ENCODE results near the gene FAM149B1.

The FAM149B1 gene

DNA sequence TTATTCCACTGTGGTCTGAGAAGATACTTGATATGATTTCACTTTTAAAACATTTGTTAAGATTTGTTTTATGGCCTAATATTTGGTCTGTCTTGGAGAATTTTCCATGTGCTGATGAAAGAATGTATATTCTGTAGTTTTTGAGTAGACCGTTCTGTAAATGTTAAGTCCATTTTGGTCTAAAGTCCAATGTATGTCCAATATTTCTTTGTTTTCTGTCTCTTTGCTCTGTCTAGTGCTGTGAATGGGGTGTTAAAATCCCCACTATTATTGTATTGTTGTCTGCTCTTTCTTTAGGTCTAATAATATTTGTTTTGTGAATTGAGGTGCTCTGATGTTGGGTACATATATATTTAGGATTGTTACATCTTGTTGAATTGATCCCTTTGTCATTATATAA is 47.8 kb downstream of the FAM149B1 start:
- DNase-seq (ENCODE audit: low read depth): no peak

DNA sequence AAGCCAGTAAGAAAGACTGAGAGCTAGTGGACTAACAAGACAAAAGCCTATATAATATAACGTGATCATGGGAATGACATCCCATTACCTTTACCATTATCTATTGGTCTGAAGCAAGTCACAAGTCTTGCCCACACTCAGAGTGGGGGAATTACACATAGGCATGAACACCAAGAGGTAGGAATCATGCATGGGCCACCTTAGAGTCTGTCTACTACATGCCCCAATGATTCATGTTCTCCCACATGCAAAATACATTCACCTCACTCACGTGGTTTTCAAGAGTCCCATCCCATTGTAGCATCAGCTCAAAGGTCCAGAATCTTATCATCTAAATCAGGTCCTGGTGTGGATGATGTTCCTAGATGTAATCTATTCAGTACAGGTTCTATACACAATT is 49.7 kb downstream of the FAM149B1 start:
- TF ChIP-seq, protein P1, sequence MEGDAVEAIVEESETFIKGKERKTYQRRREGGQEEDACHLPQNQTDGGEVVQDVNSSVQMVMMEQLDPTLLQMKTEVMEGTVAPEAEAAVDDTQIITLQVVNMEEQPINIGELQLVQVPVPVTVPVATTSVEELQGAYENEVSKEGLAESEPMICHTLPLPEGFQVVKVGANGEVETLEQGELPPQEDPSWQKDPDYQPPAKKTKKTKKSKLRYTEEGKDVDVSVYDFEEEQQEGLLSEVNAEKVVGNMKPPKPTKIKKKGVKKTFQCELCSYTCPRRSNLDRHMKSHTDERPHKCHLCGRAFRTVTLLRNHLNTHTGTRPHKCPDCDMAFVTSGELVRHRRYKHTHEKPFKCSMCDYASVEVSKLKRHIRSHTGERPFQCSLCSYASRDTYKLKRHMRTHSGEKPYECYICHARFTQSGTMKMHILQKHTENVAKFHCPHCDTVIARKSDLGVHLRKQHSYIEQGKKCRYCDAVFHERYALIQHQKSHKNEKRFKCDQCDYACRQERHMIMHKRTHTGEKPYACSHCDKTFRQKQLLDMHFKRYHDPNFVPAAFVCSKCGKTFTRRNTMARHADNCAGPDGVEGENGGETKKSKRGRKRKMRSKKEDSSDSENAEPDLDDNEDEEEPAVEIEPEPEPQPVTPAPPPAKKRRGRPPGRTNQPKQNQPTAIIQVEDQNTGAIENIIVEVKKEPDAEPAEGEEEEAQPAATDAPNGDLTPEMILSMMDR (conservative IDR thresholded peaks at IDR 0.05; ENCODE audit: low read length): no peak
- no peak for DNase-seq (ENCODE audit: low read depth)
- H3K4me3 ChIP-seq (ENCODE audit: low read length): no peak overlapping the region

More for the DNA sequence above, 47.8 kb downstream of the FAM149B1 start:
- H3K4me3 ChIP-seq (ENCODE audit: low read length): no peak overlapping the region
- TF ChIP-seq, protein P1 (conservative IDR thresholded peaks at IDR 0.05; ENCODE audit: low read length): no peak

DNA sequence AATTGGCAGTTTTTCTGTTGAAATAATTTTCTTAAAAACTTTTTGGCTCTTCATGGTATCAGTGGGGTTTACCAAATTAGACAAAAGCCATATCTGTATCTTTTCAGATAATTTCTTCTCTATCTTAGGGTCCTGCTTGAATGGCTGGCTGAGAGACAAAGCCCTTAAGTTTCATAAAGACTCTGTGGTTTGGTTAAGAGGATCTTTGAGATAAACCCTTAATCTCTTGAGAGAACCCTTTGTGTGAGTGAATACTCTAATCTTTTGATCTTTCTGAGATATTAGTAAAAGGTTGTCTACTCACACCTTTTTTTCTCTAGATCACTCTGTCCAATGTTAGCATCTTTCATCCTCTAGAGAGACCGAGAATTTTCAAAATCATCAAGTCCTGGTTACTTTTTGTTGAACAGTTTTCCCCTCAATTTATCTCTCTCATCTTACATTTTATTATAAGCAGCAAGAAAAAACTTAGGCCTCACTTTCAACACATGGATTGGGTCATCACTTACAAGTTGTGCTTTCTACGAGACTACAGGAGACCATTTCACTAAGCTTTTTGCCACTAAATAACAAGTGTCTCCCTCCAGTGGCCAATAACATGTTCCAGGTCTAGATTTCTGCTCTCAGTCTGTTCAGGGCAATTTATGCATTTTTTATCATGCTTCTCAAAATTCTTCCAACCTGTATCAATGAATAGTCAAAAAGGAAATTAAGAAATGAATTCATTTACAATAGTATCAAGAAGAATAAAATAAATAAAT is 50.7 kb downstream of the FAM149B1 start:
- peak; percentile 13 for DNase-seq (ENCODE audit: low read depth)
- TF ChIP-seq, protein P1 (conservative IDR thresholded peaks at IDR 0.05; ENCODE audit: low read length): peak; percentile 44
- no peak overlapping the region for H3K4me3 ChIP-seq (ENCODE audit: low read length)

DNA sequence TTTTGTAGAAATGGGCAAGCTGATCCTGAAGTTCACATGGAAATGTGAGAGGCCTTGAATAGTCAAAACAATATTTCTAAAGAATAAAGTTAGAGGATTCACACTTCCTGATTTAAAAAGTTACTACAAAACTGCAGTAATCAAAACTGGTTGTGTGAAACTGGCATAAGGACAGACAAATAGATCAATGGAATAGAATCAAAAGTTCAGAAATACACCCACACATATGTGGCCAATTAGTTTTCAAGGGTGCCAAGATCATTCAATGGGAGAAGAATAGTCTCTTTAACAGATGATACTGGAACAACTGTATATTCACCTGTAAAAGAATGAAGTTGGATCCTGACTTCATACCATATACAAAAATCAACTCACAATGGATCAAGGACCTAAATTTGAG is 51.5 kb downstream of the FAM149B1 start:
- TF ChIP-seq, protein P1 (conservative IDR thresholded peaks at IDR 0.05; ENCODE audit: low read length): no peak
- no peak for DNase-seq (ENCODE audit: low read depth)
- no peak overlapping the region for H3K4me3 ChIP-seq (ENCODE audit: low read length)

DNA sequence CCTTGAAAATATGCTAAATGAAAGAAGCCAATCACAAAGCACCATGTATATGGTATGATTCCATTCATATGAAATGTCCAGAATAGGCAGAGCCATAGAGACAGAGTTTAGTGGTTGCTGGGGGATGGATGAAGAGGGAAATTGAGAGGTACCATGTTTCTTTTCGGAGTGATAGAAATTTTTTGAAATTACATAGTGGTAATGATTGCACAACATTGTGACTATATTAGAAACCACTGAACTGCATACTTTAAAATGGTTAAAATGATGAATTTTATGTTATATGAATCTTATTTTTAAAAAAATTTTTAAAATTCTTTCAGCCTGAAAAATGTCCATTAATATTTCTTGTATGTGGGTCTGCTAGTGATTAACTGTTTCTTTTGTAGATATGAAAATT is 53.1 kb downstream of the FAM149B1 start:
- H3K4me3 ChIP-seq (ENCODE audit: low read length): no peak overlapping the region
- TF ChIP-seq, protein P1 (conservative IDR thresholded peaks at IDR 0.05; ENCODE audit: low read length): no peak
- no peak for DNase-seq (ENCODE audit: low read depth)

DNA sequence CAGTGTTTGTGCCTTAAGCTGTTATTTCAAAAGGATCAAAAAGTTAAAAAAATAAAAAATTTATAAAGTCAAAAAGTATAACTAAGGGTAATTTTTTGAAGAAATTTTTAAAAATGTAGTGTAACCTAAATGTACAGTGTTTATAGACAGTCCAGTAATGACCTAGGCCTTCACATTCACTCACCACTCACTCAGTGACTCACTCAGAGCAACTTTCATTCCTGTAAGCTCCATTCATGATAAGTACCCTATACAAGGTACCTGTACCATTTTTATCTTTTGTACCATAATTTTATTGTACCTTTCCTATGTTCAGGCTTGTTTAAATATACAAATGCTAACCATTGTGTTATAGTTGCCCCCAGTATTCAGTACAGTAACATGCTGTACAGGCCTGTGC is 57.6 kb downstream of the FAM149B1 start:
- H3K4me3 ChIP-seq (ENCODE audit: low read length): no peak overlapping the region
- TF ChIP-seq, protein P1 (conservative IDR thresholded peaks at IDR 0.05; ENCODE audit: low read length): no peak
- DNase-seq (ENCODE audit: low read depth): no peak

DNA sequence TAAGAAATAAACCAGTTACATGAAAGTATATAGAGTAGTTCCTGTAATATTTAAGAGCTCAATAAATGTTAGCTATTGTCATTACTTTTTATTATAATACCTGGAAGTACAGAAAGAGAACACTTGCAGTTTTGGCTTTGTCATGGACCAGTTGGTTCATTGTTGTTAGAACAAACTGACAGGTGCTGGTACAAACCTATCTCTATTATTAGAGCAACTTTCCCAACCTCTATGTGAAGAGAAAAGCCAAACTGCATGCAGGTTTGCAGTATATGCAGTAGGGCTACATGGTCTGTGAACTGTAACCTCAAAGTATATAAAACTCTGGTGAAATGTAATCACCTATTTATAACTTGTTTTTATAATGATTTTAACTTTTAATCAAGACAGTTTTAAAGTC is 58.7 kb downstream of the FAM149B1 start:
- TF ChIP-seq, protein P1 (conservative IDR thresholded peaks at IDR 0.05; ENCODE audit: low read length): no peak
- H3K4me3 ChIP-seq (ENCODE audit: low read length): no peak overlapping the region
- no peak for DNase-seq (ENCODE audit: low read depth)
